Testis (tissue), 3 donors: Measurements from ENCODE around the gene UTP4. TPM values are rescaled to one million over a fixed set of nuclear protein-coding genes. Genes with fewer than 3 reads are reported as not detected.
A peak's percentile ranks its signal among the peaks of the same experiment; 100 is the strongest.

Source experiments
- DNase-seq: peaks from one replicate; pipeline ENCODE4 v3.0.0-alpha.2; 2019
- H3K27ac ChIP-seq, 2 donors: fragments of 200-600 bp; sonication (generic); one replicate each; pipeline ENCODE4 v1.5.1; 2019
- H3K27me3 ChIP-seq: fragments of 200-600 bp; sonication (generic); one replicate; pipeline ENCODE4 v1.5.1; 2019
- H3K36me3 ChIP-seq: fragments of 200-600 bp; sonication (generic); one replicate; pipeline ENCODE4 v1.5.1; 2017; ENCODE audit warnings: low read depth; ENCODE audit errors: missing control alignments
- H3K4me1 ChIP-seq: fragments of 200-600 bp; sonication (generic); one replicate; pipeline ENCODE4 v1.5.1; 2019
- H3K4me3 ChIP-seq, 2 donors: fragments of 200-600 bp; sonication (generic); one replicate each; pipeline ENCODE4 v1.5.1; 2017 to 2019
- H3K9me3 ChIP-seq: fragments of 200-600 bp; sonication (generic); one replicate; pipeline ENCODE4 v1.5.1; 2017
- CTCF ChIP-seq, 3 experiments: fragments of 450-650 bp in 2 of 3; fragments of 200-600 bp in 1 of 3; sonication (generic) in 1 of 3; IDR thresholded peaks; one replicate each; pipeline ENCODE4 v1.5.1; 2016 to 2019; ENCODE audit warnings: antibody characterized with exemption in 3 of 3, mild to moderate bottlenecking in 2 of 3, moderate library complexity in 1 of 3
- POLR2A ChIP-seq: fragments of 450-650 bp; IDR thresholded peaks from one replicate; pipeline ENCODE4 v1.6.1; 2017; ENCODE audit warnings: antibody characterized with exemption, mild to moderate bottlenecking, moderate library complexity
- WGBS, 2 donors: methylation state at CpG; one replicate each; pipeline ENCODE4 v1.1.5; 2018; 5-methylcytosine and 5-hydroxymethylcytosine counted together
- intact Hi-C: fragments of 100-400 bp; cut with DNase I; formaldehyde crosslinking; loops from one replicate; pipeline ENCODE4 v1.15.1; 2023; ENCODE audit warnings: low total_unique reads
- polyA plus RNA-seq: library from polyadenylated mRNA; stranded (reverse); fragments of 350-450 nt; fragmentation: Illumina TruSeq; extraction: RNeasy Lipid Tissue Mini Kit (QIAGEN cat#74804); gene quantifications from one replicate; pipeline ENCODE4 v1.2.3, GENCODE V29; 2014; ENCODE audit warnings: low read depth, low replicate concordance; ENCODE audit not compliant: insufficient read depth
- total RNA-seq, 2 donors: library from RNA; depleted of rRNA; stranded (reverse); fragments of >200 nt; gene quantifications; one replicate each; pipeline ENCODE4 v1.2.3, GENCODE V29; 2016

UTP4 gene
- total and polyA plus RNA-seq, 3 donors from 2014 or later = 72.8 to 80.5 (median 78.3) TPM

- Histone ChIP-seq H3K36me3 (no peaks in the 10 kb centered on the region), H3K4me3 (no peak overlapping the region), H3K9me3 (no peaks in the 10 kb centered on the region), H3K4me1 (peaks cover 30% of the 10 kb centered on the region), H3K27ac (no peak overlapping the region), H3K27me3 (no peaks in the 10 kb centered on the region)
- intact Hi-C loops = no loop called here
- 72 to 79% methylated on average over 12 of the region's 12 CpGs for WGBS, 2 donors
- no peak for DNase-seq
- TF ChIP-seq CTCF (IDR thresholded peaks at IDR 0.05) (no peak), POLR2A (no peak)
These were observed 4.4 kb upstream of the UTP4 start for GRCh38 chr16:69127966-69128510.

GRCh38 chr16:69130461-69130860, 2.0 kb upstream of the UTP4 start:
- Histone ChIP-seq H3K36me3 (no peaks in the 10 kb centered on the region), H3K9me3 (no peaks in the 10 kb centered on the region), H3K4me1 (peaks cover 30% of the 10 kb centered on the region), H3K4me3 (peak overlapping the region in 1 of 2 donors; percentile 97), H3K27me3 (no peaks in the 10 kb centered on the region), H3K27ac (peak overlapping the region in 1 of 2 donors; percentile 96)
- no peak for DNase-seq
- no peak for TF ChIP-seq POLR2A
- 43 to 49% methylated on average over 6 of the region's 6 CpGs for WGBS, 2 donors
- intact Hi-C loops = no loop called here

- WGBS, 2 donors = 1 to 2% methylated on average over 15 of the region's 15 CpGs
- Histone ChIP-seq H3K4me1 (peaks cover 30% of the 10 kb centered on the region), H3K27ac (peak overlapping the region; percentile 91 to 96), H3K27me3 (no peaks in the 10 kb centered on the region), H3K4me3 (peak overlapping the region; percentile 94 to 97), H3K36me3 (no peaks in the 10 kb centered on the region), H3K9me3 (no peaks in the 10 kb centered on the region)
- TF ChIP-seq POLR2A (no peak), CTCF (IDR thresholded peaks at IDR 0.05) (no peak)
- intact Hi-C loops = no loop called here
- DNase-seq = peak; percentile 60
These were observed 1.1 kb upstream of the UTP4 start for GRCh38 chr16:69131167-69131838.

GRCh38 chr16:69131839-69132423, 518 bp upstream of the UTP4 start:
- Histone ChIP-seq H3K27ac (peak overlapping the region; percentile 91 to 96), H3K36me3 (no peaks in the 10 kb centered on the region), H3K9me3 (no peaks in the 10 kb centered on the region), H3K27me3 (no peaks in the 10 kb centered on the region), H3K4me1 (peaks cover 30% of the 10 kb centered on the region), H3K4me3 (peak overlapping the region; percentile 94 to 97)
- peak; percentile 86 for DNase-seq
- TF ChIP-seq POLR2A = no peak
- no peak for TF ChIP-seq CTCF (IDR thresholded peaks at IDR 0.05)
- WGBS, 2 donors = 1 to 2% methylated on average over 27 to 44 of the region's 53 CpGs
- intact Hi-C loops = no loop called here

GRCh38 chr16:69133373-69133954, 1.0 kb downstream of the UTP4 start:
- H3K27ac ChIP-seq = peak overlapping the region in 1 of 2 donors; percentile 91
- DNase-seq = no peak
- peak overlapping the region; percentile 94 to 97 for H3K4me3 ChIP-seq
- peaks cover 24% of the 10 kb centered on the region for H3K4me1 ChIP-seq
- WGBS, 2 donors = 18 to 23% methylated on average over 5 of the region's 5 CpGs
- intact Hi-C loops = no loop called here
- H3K9me3 ChIP-seq = no peaks in the 10 kb centered on the region
- H3K27me3 ChIP-seq = no peaks in the 10 kb centered on the region
- H3K36me3 ChIP-seq = peaks cover 2% of the 10 kb centered on the region
- no peak for TF ChIP-seq POLR2A
- no peak for TF ChIP-seq CTCF (IDR thresholded peaks at IDR 0.05)
